Lower leg skin (tissue), 3 donors: ENCODE data around the gene BTBD7.

ENCODE experiments used
- CTCF ChIP-seq, 3 donors: fragments of 450-650 bp; IDR thresholded peaks; one replicate each; pipeline ENCODE4 v1.5.1; 2016; ENCODE audit warnings: antibody characterized with exemption in 3 of 3, mild to moderate bottlenecking in 3 of 3, moderate library complexity in 2 of 3
- POLR2A ChIP-seq, 2 donors: fragments of 450-650 bp; IDR thresholded peaks; one replicate each; pipeline ENCODE4 v1.6.1; 2016 to 2017; ENCODE audit warnings: antibody characterized with exemption in 2 of 2, mild to moderate bottlenecking in 1 of 2, moderate library complexity in 1 of 2

GRCh38 chr14:93274055-93274806 is 58.6 kb downstream of the BTBD7 start:
- TF ChIP-seq CTCF (IDR thresholded peaks at IDR 0.05): no peak
- no peak for TF ChIP-seq POLR2A (IDR thresholded peaks at IDR 0.05)
